ENCODE results near the gene ASB15. TPM values are rescaled to one million over a fixed set of nuclear protein-coding genes. Genes with fewer than 3 reads are reported as not detected.

Gene ASB15
- total and polyA plus RNA-seq, 2 of the 13 experiments (the other 11 are each of a cell fraction or from before 2014, with no cell fraction given), result not detected

DNA sequence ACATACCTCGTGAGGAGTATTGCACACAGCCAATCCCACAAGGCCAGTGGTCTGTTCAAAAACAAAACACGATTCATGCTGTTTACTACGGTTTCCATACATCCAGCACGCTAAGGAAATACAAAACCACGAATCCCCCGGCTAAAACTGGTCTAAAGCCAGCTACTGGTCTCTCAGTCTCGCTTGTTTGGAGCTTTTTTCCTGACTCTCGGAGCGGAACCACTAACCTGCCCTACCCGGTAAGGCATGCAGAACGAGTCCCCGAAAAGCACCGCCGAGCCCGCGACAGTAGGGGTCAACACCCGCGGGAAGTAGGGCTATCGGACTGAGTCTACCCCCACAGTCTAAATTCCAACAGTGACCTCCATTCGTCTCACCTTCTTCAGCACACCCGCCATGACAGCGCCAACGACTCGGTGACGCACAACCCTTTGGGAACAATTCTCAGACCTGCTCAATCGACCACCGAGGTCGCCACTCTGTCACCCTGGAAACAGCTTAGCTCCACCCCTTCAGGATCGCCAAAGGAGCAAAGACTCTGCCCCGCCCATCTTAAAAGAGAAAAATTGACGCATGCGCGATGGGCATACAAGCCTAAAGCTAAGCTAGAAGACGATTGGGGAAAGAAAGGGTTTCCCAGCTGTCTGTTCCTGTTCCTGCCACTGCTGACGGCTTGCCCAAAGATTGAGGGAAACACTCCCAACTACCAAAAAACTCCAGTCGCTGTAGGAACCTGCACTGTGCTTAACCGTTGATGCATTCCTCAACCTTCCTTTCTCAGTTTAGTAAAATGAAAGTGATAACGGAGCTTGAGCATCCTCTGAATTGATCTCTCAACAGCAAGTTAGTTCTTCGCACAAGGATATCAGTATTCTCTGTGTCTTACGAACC is 44.0 kb upstream of the ASB15 start, which contains the start of gene NDUFA5 (continued):
- TF ChIP-seq, protein P1, sequence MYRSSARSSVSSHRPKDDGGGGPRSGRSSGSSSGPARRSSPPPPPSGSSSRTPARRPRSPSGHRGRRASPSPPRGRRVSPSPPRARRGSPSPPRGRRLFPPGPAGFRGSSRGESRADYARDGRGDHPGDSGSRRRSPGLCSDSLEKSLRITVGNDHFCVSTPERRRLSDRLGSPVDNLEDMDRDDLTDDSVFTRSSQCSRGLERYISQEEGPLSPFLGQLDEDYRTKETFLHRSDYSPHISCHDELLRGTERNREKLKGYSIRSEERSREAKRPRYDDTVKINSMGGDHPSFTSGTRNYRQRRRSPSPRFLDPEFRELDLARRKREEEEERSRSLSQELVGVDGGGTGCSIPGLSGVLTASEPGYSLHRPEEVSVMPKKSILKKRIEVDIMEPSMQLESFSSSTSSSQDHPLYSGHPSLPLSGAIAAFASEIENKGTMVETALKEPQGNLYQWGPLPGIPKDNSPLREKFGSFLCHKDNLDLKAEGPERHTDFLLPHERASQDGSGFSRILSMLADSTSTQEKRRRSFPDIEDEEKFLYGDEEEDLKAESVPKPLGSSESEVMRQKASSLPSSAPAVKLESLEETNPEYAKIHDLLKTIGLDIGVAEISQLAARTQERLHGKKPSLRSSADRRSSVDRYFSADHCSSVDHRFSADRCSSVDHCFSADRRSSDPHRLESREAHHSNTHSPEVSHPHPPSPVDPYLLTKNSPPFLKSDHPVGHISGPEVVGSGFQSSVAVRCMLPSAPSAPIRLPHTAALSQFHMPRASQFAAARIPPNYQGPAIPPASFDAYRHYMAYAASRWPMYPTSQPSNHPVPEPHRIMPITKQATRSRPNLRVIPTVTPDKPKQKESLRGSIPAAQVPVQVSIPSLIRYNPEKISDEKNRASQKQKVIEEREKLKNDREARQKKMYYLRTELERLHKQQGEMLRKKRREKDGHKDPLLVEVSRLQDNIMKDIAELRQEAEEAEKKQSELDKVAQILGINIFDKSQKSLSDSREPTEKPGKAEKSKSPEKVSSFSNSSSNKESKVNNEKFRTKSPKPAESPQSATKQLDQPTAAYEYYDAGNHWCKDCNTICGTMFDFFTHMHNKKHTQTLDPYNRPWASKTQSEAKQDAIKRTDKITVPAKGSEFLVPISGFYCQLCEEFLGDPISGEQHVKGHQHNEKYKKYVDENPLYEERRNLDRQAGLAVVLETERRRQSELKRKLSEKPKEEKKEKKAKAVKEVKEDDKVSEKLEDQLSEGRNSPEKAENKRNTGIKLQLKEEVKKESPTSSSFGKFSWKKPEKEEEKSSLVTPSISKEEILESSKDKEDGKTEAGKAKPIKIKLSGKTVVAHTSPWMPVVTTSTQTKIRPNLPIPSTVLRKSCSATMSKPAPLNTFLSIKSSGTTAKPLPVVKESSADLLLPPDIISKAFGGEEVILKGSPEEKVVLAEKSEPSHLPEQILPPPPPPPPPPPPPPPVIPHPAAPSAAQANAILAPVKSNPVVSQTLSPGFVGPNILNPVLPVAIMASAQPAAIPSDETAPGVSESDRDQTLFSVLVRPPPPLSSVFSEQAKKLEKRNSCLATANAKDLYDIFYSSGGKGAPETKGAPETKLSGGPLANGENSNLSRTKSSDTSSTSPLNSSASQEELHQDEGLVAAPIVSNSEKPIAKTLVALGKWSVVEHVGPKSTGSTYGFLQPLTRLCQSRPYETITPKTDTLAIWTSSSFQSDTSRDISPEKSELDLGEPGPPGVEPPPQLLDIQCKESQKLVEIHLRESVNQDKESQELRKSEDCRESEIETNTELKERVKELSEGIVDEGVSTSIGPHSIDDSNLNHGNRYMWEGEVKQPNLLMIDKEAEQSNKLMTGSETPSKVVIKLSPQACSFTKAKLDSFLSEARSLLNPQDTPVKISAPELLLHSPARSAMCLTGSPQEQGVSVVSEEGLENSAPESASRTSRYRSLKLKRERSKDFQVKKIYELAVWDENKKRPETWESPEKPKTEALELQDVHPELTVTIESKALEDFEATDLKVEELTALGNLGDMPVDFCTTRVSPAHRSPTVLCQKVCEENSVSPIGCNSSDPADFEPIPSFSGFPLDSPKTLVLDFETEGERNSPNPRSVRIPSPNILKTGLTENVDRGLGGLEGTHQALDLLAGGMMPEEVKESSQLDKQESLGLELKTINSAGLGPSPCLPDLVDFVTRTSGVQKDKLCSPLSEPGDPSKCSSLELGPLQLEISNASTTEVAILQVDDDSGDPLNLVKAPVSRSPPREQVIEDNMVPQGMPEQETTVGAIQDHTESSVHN (CRISPR knock-in tag; IDR thresholded peaks at IDR 0.05), result no peak
- peak; percentile 52; the same call in 1 of the 2 replicates for TF ChIP-seq IRF2 (CRISPR knock-in tag; IDR thresholded peaks at IDR 0.05)
- TF ChIP-seq RFX1 (IDR thresholded peaks at IDR 0.05), result peak; percentile 90
- TF ChIP-seq, protein P2, sequence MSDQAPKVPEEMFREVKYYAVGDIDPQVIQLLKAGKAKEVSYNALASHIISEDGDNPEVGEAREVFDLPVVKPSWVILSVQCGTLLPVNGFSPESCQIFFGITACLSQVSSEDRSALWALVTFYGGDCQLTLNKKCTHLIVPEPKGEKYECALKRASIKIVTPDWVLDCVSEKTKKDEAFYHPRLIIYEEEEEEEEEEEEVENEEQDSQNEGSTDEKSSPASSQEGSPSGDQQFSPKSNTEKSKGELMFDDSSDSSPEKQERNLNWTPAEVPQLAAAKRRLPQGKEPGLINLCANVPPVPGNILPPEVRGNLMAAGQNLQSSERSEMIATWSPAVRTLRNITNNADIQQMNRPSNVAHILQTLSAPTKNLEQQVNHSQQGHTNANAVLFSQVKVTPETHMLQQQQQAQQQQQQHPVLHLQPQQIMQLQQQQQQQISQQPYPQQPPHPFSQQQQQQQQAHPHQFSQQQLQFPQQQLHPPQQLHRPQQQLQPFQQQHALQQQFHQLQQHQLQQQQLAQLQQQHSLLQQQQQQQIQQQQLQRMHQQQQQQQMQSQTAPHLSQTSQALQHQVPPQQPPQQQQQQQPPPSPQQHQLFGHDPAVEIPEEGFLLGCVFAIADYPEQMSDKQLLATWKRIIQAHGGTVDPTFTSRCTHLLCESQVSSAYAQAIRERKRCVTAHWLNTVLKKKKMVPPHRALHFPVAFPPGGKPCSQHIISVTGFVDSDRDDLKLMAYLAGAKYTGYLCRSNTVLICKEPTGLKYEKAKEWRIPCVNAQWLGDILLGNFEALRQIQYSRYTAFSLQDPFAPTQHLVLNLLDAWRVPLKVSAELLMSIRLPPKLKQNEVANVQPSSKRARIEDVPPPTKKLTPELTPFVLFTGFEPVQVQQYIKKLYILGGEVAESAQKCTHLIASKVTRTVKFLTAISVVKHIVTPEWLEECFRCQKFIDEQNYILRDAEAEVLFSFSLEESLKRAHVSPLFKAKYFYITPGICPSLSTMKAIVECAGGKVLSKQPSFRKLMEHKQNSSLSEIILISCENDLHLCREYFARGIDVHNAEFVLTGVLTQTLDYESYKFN (CRISPR knock-in tag; conservative IDR thresholded peaks at IDR 0.05), result 0 out of 2 replicates have a peak, but pooled peaks have one; percentile 27
- no peak for TF ChIP-seq ZFP36L1 (CRISPR knock-in tag; IDR thresholded peaks at IDR 0.05)
- TF ChIP-seq GABPA (IDR thresholded peaks at IDR 0.05; ENCODE audit: low read depth, low read length), result no peak
- peak; percentile 59 for TF ChIP-seq GABPA (CRISPR knock-in tag; IDR thresholded peaks at IDR 0.05; ENCODE audit: low read depth)
- TF ChIP-seq ZNF766 (CRISPR knock-in tag; IDR thresholded peaks at IDR 0.05; ENCODE audit: borderline replicate concordance), result no peak
- TF ChIP-seq, protein P3, sequence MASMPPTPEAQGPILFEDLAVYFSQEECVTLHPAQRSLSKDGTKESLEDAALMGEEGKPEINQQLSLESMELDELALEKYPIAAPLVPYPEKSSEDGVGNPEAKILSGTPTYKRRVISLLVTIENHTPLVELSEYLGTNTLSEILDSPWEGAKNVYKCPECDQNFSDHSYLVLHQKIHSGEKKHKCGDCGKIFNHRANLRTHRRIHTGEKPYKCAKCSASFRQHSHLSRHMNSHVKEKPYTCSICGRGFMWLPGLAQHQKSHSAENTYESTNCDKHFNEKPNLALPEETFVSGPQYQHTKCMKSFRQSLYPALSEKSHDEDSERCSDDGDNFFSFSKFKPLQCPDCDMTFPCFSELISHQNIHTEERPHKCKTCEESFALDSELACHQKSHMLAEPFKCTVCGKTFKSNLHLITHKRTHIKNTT (CRISPR knock-in tag; IDR thresholded peaks at IDR 0.05), result no peak
- TF ChIP-seq RFXAP (CRISPR knock-in tag; IDR thresholded peaks at IDR 0.05; ENCODE audit: borderline replicate concordance), result peak; percentile 83; the same call in 1 of the 2 replicates
- no peak for TF ChIP-seq NR3C1 (CRISPR knock-in tag; IDR thresholded peaks at IDR 0.05)
- TF ChIP-seq, protein P4, sequence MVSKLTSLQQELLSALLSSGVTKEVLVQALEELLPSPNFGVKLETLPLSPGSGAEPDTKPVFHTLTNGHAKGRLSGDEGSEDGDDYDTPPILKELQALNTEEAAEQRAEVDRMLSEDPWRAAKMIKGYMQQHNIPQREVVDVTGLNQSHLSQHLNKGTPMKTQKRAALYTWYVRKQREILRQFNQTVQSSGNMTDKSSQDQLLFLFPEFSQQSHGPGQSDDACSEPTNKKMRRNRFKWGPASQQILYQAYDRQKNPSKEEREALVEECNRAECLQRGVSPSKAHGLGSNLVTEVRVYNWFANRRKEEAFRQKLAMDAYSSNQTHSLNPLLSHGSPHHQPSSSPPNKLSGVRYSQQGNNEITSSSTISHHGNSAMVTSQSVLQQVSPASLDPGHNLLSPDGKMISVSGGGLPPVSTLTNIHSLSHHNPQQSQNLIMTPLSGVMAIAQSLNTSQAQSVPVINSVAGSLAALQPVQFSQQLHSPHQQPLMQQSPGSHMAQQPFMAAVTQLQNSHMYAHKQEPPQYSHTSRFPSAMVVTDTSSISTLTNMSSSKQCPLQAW (CRISPR knock-in tag; IDR thresholded peaks at IDR 0.05), result 0 out of 2 replicates have a peak, but pooled peaks have one; percentile 58
- no peak for TF ChIP-seq ZNF775 (CRISPR knock-in tag; IDR thresholded peaks at IDR 0.05; ENCODE audit: borderline replicate concordance)
- TF ChIP-seq POLR2A (IDR thresholded peaks at IDR 0.05; ENCODE audit: insufficient read depth in 1 of 2, low read depth in 2 of 2, low read length in 2 of 2), result peak; percentile 85 to 86
